PFSK-1 (cell line): ENCODE data around the gene PPP2R5C.

Experiments
- POLR2AphosphoS5 ChIP-seq: IDR thresholded peaks from 2 replicates; pipeline ENCODE4 v1.6.1; 2012; ENCODE audit warnings: low read depth, mild to moderate bottlenecking, control low read depth, low read length, moderate library complexity
- SIN3A ChIP-seq: IDR thresholded peaks from 2 replicates; pipeline ENCODE4 v1.6.1; 2012; ENCODE audit warnings: mild to moderate bottlenecking, low read length, moderate library complexity, borderline replicate concordance; ENCODE audit not compliant: insufficient read depth
- TAF1 ChIP-seq: IDR thresholded peaks from 2 replicates; pipeline ENCODE4 v1.6.1; 2012; ENCODE audit warnings: low read length, control low read depth, borderline replicate concordance; ENCODE audit not compliant: insufficient read depth
- TF ChIP-seq, protein P1 (sequence below), 2 experiments: IDR thresholded peaks; 2 replicates each; pipeline versions ENCODE4 v1.6.1 to v1.8.0; 2011 to 2012; ENCODE audit warnings: low read depth in 2 of 2, low read length in 2 of 2, control low read depth in 1 of 2, inconsistent platforms in 1 of 2, mild to moderate bottlenecking in 1 of 2, moderate library complexity in 1 of 2; ENCODE audit not compliant: insufficient read depth in 1 of 2

GRCh38 chr14:101965770-101966722, 204.5 kb downstream of the PPP2R5C start:
- TF ChIP-seq, protein P1, sequence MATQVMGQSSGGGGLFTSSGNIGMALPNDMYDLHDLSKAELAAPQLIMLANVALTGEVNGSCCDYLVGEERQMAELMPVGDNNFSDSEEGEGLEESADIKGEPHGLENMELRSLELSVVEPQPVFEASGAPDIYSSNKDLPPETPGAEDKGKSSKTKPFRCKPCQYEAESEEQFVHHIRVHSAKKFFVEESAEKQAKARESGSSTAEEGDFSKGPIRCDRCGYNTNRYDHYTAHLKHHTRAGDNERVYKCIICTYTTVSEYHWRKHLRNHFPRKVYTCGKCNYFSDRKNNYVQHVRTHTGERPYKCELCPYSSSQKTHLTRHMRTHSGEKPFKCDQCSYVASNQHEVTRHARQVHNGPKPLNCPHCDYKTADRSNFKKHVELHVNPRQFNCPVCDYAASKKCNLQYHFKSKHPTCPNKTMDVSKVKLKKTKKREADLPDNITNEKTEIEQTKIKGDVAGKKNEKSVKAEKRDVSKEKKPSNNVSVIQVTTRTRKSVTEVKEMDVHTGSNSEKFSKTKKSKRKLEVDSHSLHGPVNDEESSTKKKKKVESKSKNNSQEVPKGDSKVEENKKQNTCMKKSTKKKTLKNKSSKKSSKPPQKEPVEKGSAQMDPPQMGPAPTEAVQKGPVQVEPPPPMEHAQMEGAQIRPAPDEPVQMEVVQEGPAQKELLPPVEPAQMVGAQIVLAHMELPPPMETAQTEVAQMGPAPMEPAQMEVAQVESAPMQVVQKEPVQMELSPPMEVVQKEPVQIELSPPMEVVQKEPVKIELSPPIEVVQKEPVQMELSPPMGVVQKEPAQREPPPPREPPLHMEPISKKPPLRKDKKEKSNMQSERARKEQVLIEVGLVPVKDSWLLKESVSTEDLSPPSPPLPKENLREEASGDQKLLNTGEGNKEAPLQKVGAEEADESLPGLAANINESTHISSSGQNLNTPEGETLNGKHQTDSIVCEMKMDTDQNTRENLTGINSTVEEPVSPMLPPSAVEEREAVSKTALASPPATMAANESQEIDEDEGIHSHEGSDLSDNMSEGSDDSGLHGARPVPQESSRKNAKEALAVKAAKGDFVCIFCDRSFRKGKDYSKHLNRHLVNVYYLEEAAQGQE (IDR thresholded peaks at IDR 0.05; ENCODE audit: insufficient read depth in 1 of 2, low read depth in 2 of 2, low read length in 2 of 2) = no peak
- no peak for TF ChIP-seq TAF1
- no peak for TF ChIP-seq POLR2AphosphoS5
- TF ChIP-seq SIN3A = no peak
